IPS DF 6.9 (cell line): ENCODE measurements around the gene MRNIP.

Experiments
- DNase-seq: peaks from one replicate; pipeline ENCODE4 v3.0.0-alpha.2; 2013; ENCODE audit warnings: low read depth, low spot score
- H3K27ac ChIP-seq: one replicate; pipeline ENCODE4 v1.5.1; 2013; ENCODE audit warnings: low read length, control low read depth
- H3K27me3 ChIP-seq: 2 replicates; pipeline ENCODE4 v1.6.1; 2013; ENCODE audit warnings: mild to moderate bottlenecking, low read length; ENCODE audit not compliant: control insufficient read depth, insufficient read depth
- H3K36me3 ChIP-seq: 2 replicates; pipeline ENCODE4 v1.6.1; 2013; ENCODE audit warnings: low read length; ENCODE audit not compliant: control insufficient read depth, insufficient read depth
- H3K4me1 ChIP-seq: 2 replicates; pipeline ENCODE4 v1.6.1; 2013; ENCODE audit warnings: low read length; ENCODE audit not compliant: control insufficient read depth, insufficient read depth
- H3K4me3 ChIP-seq: 2 replicates; pipeline ENCODE4 v1.5.1; 2013; ENCODE audit warnings: mild to moderate bottlenecking, low read length
- H3K9me3 ChIP-seq: 2 replicates; pipeline ENCODE4 v1.6.1; 2013; ENCODE audit warnings: low read length, inconsistent platforms; ENCODE audit not compliant: control insufficient read depth, insufficient read depth
- WGBS: extraction: QIAGEN DNeasy Blood & Tissue Kit; methylation state at CpG from one replicate; pipeline ENCODE4 v1.1.7; 2013; ENCODE audit warnings: mixed read lengths, missing lambda C conversion rate; ENCODE audit not compliant: insufficient read length, insufficient coverage; 5-methylcytosine and 5-hydroxymethylcytosine counted together

Gene MRNIP

GRCh38 chr5:179814090-179814489, 44.5 kb downstream of the MRNIP start:
- H3K36me3 ChIP-seq, result 0 out of 2 replicates have a peak, but pooled peaks cover 2% of the 10 kb centered on the region
- WGBS, result no CpG with 5 or more reads among the region's 3 CpGs
- DNase-seq, result no peak
- no peaks in the 10 kb centered on the region for H3K27me3 ChIP-seq
- H3K9me3 ChIP-seq, result no peaks in the 10 kb centered on the region
- peaks cover 6% of the 10 kb centered on the region for H3K4me1 ChIP-seq
- H3K4me3 ChIP-seq, result no peak overlapping the region
- H3K27ac ChIP-seq, result no peak overlapping the region

GRCh38 chr5:179812997-179813607, 45.5 kb downstream of the MRNIP start:
- Histone ChIP-seq H3K9me3 (no peaks in the 10 kb centered on the region), H3K4me3 (no peak overlapping the region), H3K27me3 (no peaks in the 10 kb centered on the region), H3K4me1 (peaks cover 3% of the 10 kb centered on the region; the same call in 1 of the 2 replicates), H3K36me3 (0 out of 2 replicates have a peak, but pooled peaks cover 2% of the 10 kb centered on the region), H3K27ac (no peak overlapping the region)
- WGBS, result no CpG with 5 or more reads among the region's 5 CpGs
- DNase-seq, result no peak

GRCh38 chr5:179812135-179812825, 46.3 kb downstream of the MRNIP start:
- Histone ChIP-seq H3K36me3 (0 out of 2 replicates have a peak, but pooled peaks cover 2% of the 10 kb centered on the region), H3K4me3 (no peak overlapping the region), H3K27me3 (no peaks in the 10 kb centered on the region), H3K27ac (no peak overlapping the region), H3K9me3 (no peaks in the 10 kb centered on the region), H3K4me1 (peaks cover 3% of the 10 kb centered on the region; the same call in 1 of the 2 replicates)
- WGBS, result no CpG with 5 or more reads among the region's 27 CpGs
- DNase-seq, result no peak

- no peak for DNase-seq
- Histone ChIP-seq H3K27me3 (no peaks in the 10 kb centered on the region), H3K4me3 (peak within 1 kb of the TSS; percentile 86), H3K9me3 (no peaks in the 10 kb centered on the region), H3K4me1 (peaks cover 13% of the 10 kb centered on the region), H3K36me3 (peaks cover under 1% of the 10 kb centered on the region; the same call in 1 of the 2 replicates), H3K27ac (no peak within 1 kb of the TSS)
- WGBS, result no CpG with 5 or more reads among the region's 108 CpGs
Observed at GRCh38 chr5:179806250-179807048, 52.2 kb downstream of the MRNIP start, which contains the start of gene MGAT4B. Gene MGAT4B, minus strand, starts transcription at chr5:179806866. Its CDS starts 283 bp downstream, at chr5:179806583.

GRCh38 chr5:179805529-179806249, 52.9 kb downstream of the MRNIP start:
- DNase-seq, result no peak

GRCh38 chr5:179805070-179805528, 53.5 kb downstream of the MRNIP start:
- no CpG with 5 or more reads among the region's 9 CpGs for WGBS
- H3K27me3 ChIP-seq, result no peaks in the 10 kb centered on the region
- peaks cover 4% of the 10 kb centered on the region; the same call in 1 of the 2 replicates for H3K36me3 ChIP-seq
- no peaks in the 10 kb centered on the region for H3K9me3 ChIP-seq
- no peak overlapping the region for H3K27ac ChIP-seq
- H3K4me3 ChIP-seq, result peak overlapping the region; percentile 86; the same call in 1 of the 2 replicates
- DNase-seq, result no peak
- H3K4me1 ChIP-seq, result peaks cover 15% of the 10 kb centered on the region

More at GRCh38 chr5:179805529-179806249, 52.9 kb downstream of the MRNIP start:
- Histone ChIP-seq H3K4me3 (peak overlapping the region; percentile 86), H3K27ac (no peak overlapping the region), H3K27me3 (no peaks in the 10 kb centered on the region), H3K4me1 (peaks cover 15% of the 10 kb centered on the region), H3K36me3 (peaks cover 4% of the 10 kb centered on the region; the same call in 1 of the 2 replicates), H3K9me3 (no peaks in the 10 kb centered on the region)
- WGBS, result no CpG with 5 or more reads among the region's 65 CpGs

- Histone ChIP-seq H3K27me3 (no peaks in the 10 kb centered on the region), H3K4me1 (peaks cover 15% of the 10 kb centered on the region), H3K9me3 (no peaks in the 10 kb centered on the region), H3K36me3 (peaks cover 10% of the 10 kb centered on the region), H3K4me3 (no peak overlapping the region), H3K27ac (no peak overlapping the region)
- WGBS, result no CpG with 5 or more reads among the region's 8 CpGs
- DNase-seq, result no peak
Observed at GRCh38 chr5:179804555-179804947, 54.1 kb downstream of the MRNIP start.

- DNase-seq, result no peak
- Histone ChIP-seq H3K4me1 (peaks cover 15% of the 10 kb centered on the region), H3K27ac (no peak overlapping the region), H3K9me3 (no peaks in the 10 kb centered on the region), H3K4me3 (no peak overlapping the region), H3K27me3 (no peaks in the 10 kb centered on the region), H3K36me3 (peaks cover 16% of the 10 kb centered on the region)
- WGBS, result no CpG with 5 or more reads among the region's 18 CpGs
Observed at GRCh38 chr5:179803651-179804554, 54.7 kb downstream of the MRNIP start.

GRCh38 chr5:179802950-179803562, 55.6 kb downstream of the MRNIP start:
- Histone ChIP-seq H3K4me3 (no peak overlapping the region), H3K27me3 (no peaks in the 10 kb centered on the region), H3K4me1 (peaks cover 15% of the 10 kb centered on the region), H3K9me3 (no peaks in the 10 kb centered on the region), H3K27ac (no peak overlapping the region), H3K36me3 (peaks cover 24% of the 10 kb centered on the region)
- no peak for DNase-seq
- WGBS, result no CpG with 5 or more reads among the region's 11 CpGs
